ENCODE results near the gene ZNF275. TPM values are rescaled to one million over a fixed set of nuclear protein-coding genes. Genes with fewer than 3 reads are reported as not detected.
"Not testable (repeated sequence)": the region's sequence is repeated elsewhere in the genome, so short reads cannot be mapped to it uniquely, and the experiment has no call there.

ZNF275 gene
- total RNA-seq, 1 donor from 2014 or later: 5.2 TPM

DNA sequence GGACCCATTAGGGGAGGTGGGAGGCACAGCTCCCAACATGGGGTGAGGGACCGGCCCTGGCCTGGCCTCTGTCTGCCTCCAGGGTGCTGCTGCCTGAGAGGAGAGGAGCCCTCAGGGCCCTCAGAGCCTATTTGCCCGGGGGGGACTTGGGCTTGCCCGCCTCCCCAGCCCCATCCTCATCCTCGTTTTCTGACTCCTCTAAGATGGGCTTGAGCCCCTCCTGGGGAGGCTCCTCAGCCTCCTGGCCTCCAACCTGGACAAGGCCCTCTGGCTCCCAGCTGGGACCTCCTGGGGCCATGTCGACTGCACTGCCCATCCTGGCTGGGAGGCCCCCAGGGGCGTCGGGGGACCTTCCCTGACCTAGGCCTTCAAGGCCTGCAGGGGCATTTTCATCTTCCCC lies 15.1 kb upstream of the ZNF275 start:
- H3K27me3 ChIP-seq (ENCODE audit: control insufficient read depth in 3 of 3, insufficient read depth in 3 of 3, low read length in 3 of 3): peaks cover 8 to 16% (median 11%) of the 10 kb centered on the region in 3 donors
- H3K36me3 ChIP-seq (ENCODE audit: control insufficient read depth in 3 of 3, insufficient read depth in 3 of 3, low read length in 3 of 3): no peaks in the 10 kb centered on the region
- H3K9ac ChIP-seq (ENCODE audit: low read depth in 1 of 3, low read length in 3 of 3): no peak overlapping the region
- no peaks in the 10 kb centered on the region for H3K4me1 ChIP-seq (ENCODE audit: control insufficient read depth in 3 of 3, insufficient read depth in 3 of 3, low read length in 3 of 3)
- no peaks in the 10 kb centered on the region for H3K9me3 ChIP-seq (ENCODE audit: control insufficient read depth in 3 of 3, low read length in 3 of 3)
- H3K27ac ChIP-seq (ENCODE audit: low read depth, low read length): no peak overlapping the region
- H3K4me3 ChIP-seq (ENCODE audit: low read length in 3 of 3): no peak overlapping the region

- H3K4me1 ChIP-seq (ENCODE audit: control insufficient read depth in 3 of 3, insufficient read depth in 3 of 3, low read length in 3 of 3): no peaks in the 10 kb centered on the region
- no peaks in the 10 kb centered on the region for H3K9me3 ChIP-seq (ENCODE audit: control insufficient read depth in 3 of 3, low read length in 3 of 3)
- H3K9ac ChIP-seq (ENCODE audit: low read depth in 1 of 3, low read length in 3 of 3): no peak overlapping the region
- H3K36me3 ChIP-seq (ENCODE audit: control insufficient read depth in 3 of 3, insufficient read depth in 3 of 3, low read length in 3 of 3): no peaks in the 10 kb centered on the region
- H3K27me3 ChIP-seq (ENCODE audit: control insufficient read depth in 3 of 3, insufficient read depth in 3 of 3, low read length in 3 of 3): peaks cover 8 to 16% (median 11%) of the 10 kb centered on the region in 3 donors
- H3K27ac ChIP-seq (ENCODE audit: low read depth, low read length): no peak overlapping the region
- no peak overlapping the region for H3K4me3 ChIP-seq (ENCODE audit: low read length in 3 of 3)
Measured at GRCh38 chrX:153319295-153320046, 14.5 kb upstream of the ZNF275 start.

GRCh38 chrX:153320047-153320443 lies 13.9 kb upstream of the ZNF275 start:
- not testable (repeated sequence) for H3K9ac ChIP-seq (ENCODE audit: low read depth in 1 of 3, low read length in 3 of 3); H3K4me3 ChIP-seq (ENCODE audit: low read length in 3 of 3); H3K27ac ChIP-seq (ENCODE audit: low read depth, low read length); H3K4me1 ChIP-seq (ENCODE audit: control insufficient read depth in 3 of 3, insufficient read depth in 3 of 3, low read length in 3 of 3); H3K9me3 ChIP-seq (ENCODE audit: control insufficient read depth in 3 of 3, low read length in 3 of 3); H3K36me3 ChIP-seq (ENCODE audit: control insufficient read depth in 3 of 3, insufficient read depth in 3 of 3, low read length in 3 of 3)
- H3K27me3 ChIP-seq (ENCODE audit: control insufficient read depth in 3 of 3, insufficient read depth in 3 of 3, low read length in 3 of 3): peaks cover 8 to 16% (median 11%) of the 10 kb centered on the region in 3 donors

GRCh38 chrX:153320555-153321184 lies 13.3 kb upstream of the ZNF275 start:
- Histone ChIP-seq H3K27me3 (ENCODE audit: control insufficient read depth in 3 of 3, insufficient read depth in 3 of 3, low read length in 3 of 3) (peaks cover 8 to 16% (median 11%) of the 10 kb centered on the region in 3 donors), H3K9me3 (ENCODE audit: control insufficient read depth in 3 of 3, low read length in 3 of 3) (no peaks in the 10 kb centered on the region), H3K4me3 (ENCODE audit: low read length in 3 of 3) (no peak overlapping the region), H3K27ac (ENCODE audit: low read depth, low read length) (no peak overlapping the region), H3K9ac (ENCODE audit: low read depth in 1 of 3, low read length in 3 of 3) (no peak overlapping the region), H3K4me1 (ENCODE audit: control insufficient read depth in 3 of 3, insufficient read depth in 3 of 3, low read length in 3 of 3) (no peaks in the 10 kb centered on the region), H3K36me3 (ENCODE audit: control insufficient read depth in 3 of 3, insufficient read depth in 3 of 3, low read length in 3 of 3) (no peaks in the 10 kb centered on the region)

- H3K27ac ChIP-seq (ENCODE audit: low read depth, low read length): no peak within 1 kb of the TSS
- no peaks in the 10 kb centered on the region for H3K4me1 ChIP-seq (ENCODE audit: control insufficient read depth in 3 of 3, insufficient read depth in 3 of 3, low read length in 3 of 3)
- no peak within 1 kb of the TSS for H3K9ac ChIP-seq (ENCODE audit: low read depth in 1 of 3, low read length in 3 of 3)
- no peak within 1 kb of the TSS for H3K4me3 ChIP-seq (ENCODE audit: low read length in 3 of 3)
- peaks cover 8 to 16% (median 11%) of the 10 kb centered on the region in 3 donors for H3K27me3 ChIP-seq (ENCODE audit: control insufficient read depth in 3 of 3, insufficient read depth in 3 of 3, low read length in 3 of 3)
- no peaks in the 10 kb centered on the region for H3K36me3 ChIP-seq (ENCODE audit: control insufficient read depth in 3 of 3, insufficient read depth in 3 of 3, low read length in 3 of 3)
- no peaks in the 10 kb centered on the region for H3K9me3 ChIP-seq (ENCODE audit: control insufficient read depth in 3 of 3, low read length in 3 of 3)
Measured at GRCh38 chrX:153321381-153322124, 12.4 kb upstream of the ZNF275 start, which contains the start of gene PNMA6F. TSS of gene PNMA6F (minus strand) at chrX:153321767. CDS start at chrX:153320674, 1,093 bp downstream.

- no peaks in the 10 kb centered on the region for H3K4me1 ChIP-seq (ENCODE audit: control insufficient read depth in 3 of 3, insufficient read depth in 3 of 3, low read length in 3 of 3)
- H3K9ac ChIP-seq (ENCODE audit: low read depth in 1 of 3, low read length in 3 of 3): no peak overlapping the region
- H3K9me3 ChIP-seq (ENCODE audit: control insufficient read depth in 3 of 3, low read length in 3 of 3): no peaks in the 10 kb centered on the region
- H3K4me3 ChIP-seq (ENCODE audit: low read length in 3 of 3): no peak overlapping the region
- H3K27me3 ChIP-seq (ENCODE audit: control insufficient read depth in 3 of 3, insufficient read depth in 3 of 3, low read length in 3 of 3): no peaks in the 10 kb centered on the region
- H3K36me3 ChIP-seq (ENCODE audit: control insufficient read depth in 3 of 3, insufficient read depth in 3 of 3, low read length in 3 of 3): no peaks in the 10 kb centered on the region
- no peak overlapping the region for H3K27ac ChIP-seq (ENCODE audit: low read depth, low read length)
Measured at GRCh38 chrX:153327561-153327960, 6.4 kb upstream of the ZNF275 start.

DNA sequence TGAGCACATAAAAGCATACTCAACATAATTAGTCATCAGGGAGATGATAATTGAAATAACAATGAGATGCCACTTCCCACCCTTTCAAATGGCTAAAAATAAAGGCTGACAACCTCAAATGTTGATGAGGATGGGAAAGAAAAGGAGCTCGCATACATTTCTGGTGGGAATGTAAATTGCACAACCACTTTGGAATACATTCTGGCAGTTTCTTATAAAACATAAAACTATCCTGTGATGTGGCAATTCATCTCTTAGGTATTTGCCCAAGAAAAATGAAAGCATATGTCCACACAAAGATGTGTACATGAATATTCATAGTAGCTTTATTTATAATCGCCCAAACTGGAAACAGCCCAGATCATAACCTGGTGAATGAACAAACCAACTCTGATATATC lies 687 bp upstream of the ZNF275 start:
- H3K36me3 ChIP-seq (ENCODE audit: control insufficient read depth in 3 of 3, insufficient read depth in 3 of 3, low read length in 3 of 3): peaks cover 0 to 4% (median 0%) of the 10 kb centered on the region in 3 donors
- peak overlapping the region in 1 of 3 donors; percentile 33 for H3K9ac ChIP-seq (ENCODE audit: low read depth in 1 of 3, low read length in 3 of 3)
- no peak overlapping the region for H3K27ac ChIP-seq (ENCODE audit: low read depth, low read length)
- no peaks in the 10 kb centered on the region for H3K9me3 ChIP-seq (ENCODE audit: control insufficient read depth in 3 of 3, low read length in 3 of 3)
- H3K27me3 ChIP-seq (ENCODE audit: control insufficient read depth in 3 of 3, insufficient read depth in 3 of 3, low read length in 3 of 3): no peaks in the 10 kb centered on the region
- H3K4me1 ChIP-seq (ENCODE audit: control insufficient read depth in 3 of 3, insufficient read depth in 3 of 3, low read length in 3 of 3): peaks cover 3 to 8% (median 6%) of the 10 kb centered on the region in 3 donors
- peak overlapping the region in 2 of 3 donors; percentile 54 to 64 for H3K4me3 ChIP-seq (ENCODE audit: low read length in 3 of 3)

GRCh38 chrX:153334654-153335295 lies 822 bp downstream of the ZNF275 start:
- no peak overlapping the region for H3K27ac ChIP-seq (ENCODE audit: low read depth, low read length)

GRCh38 chrX:153336121-153336894 lies 2.4 kb downstream of the ZNF275 start:
- Histone ChIP-seq H3K27me3 (ENCODE audit: control insufficient read depth in 3 of 3, insufficient read depth in 3 of 3, low read length in 3 of 3) (no peaks in the 10 kb centered on the region), H3K9me3 (ENCODE audit: control insufficient read depth in 3 of 3, low read length in 3 of 3) (no peaks in the 10 kb centered on the region), H3K4me1 (ENCODE audit: control insufficient read depth in 3 of 3, insufficient read depth in 3 of 3, low read length in 3 of 3) (peaks cover 3 to 8% (median 6%) of the 10 kb centered on the region in 3 donors), H3K9ac (ENCODE audit: low read depth in 1 of 3, low read length in 3 of 3) (no peak overlapping the region), H3K27ac (ENCODE audit: low read depth, low read length) (no peak overlapping the region), H3K4me3 (ENCODE audit: low read length in 3 of 3) (no peak overlapping the region), H3K36me3 (ENCODE audit: control insufficient read depth in 3 of 3, insufficient read depth in 3 of 3, low read length in 3 of 3) (peaks cover 0 to 8% (median 2%) of the 10 kb centered on the region in 3 donors)

More at GRCh38 chrX:153334654-153335295, 822 bp downstream of the ZNF275 start:
- Histone ChIP-seq H3K4me1 (ENCODE audit: control insufficient read depth in 3 of 3, insufficient read depth in 3 of 3, low read length in 3 of 3) (peaks cover 3 to 8% (median 6%) of the 10 kb centered on the region in 3 donors), H3K27me3 (ENCODE audit: control insufficient read depth in 3 of 3, insufficient read depth in 3 of 3, low read length in 3 of 3) (no peaks in the 10 kb centered on the region), H3K36me3 (ENCODE audit: control insufficient read depth in 3 of 3, insufficient read depth in 3 of 3, low read length in 3 of 3) (peaks cover 0 to 8% (median 2%) of the 10 kb centered on the region in 3 donors), H3K9me3 (ENCODE audit: control insufficient read depth in 3 of 3, low read length in 3 of 3) (no peaks in the 10 kb centered on the region), H3K9ac (ENCODE audit: low read depth in 1 of 3, low read length in 3 of 3) (peak overlapping the region; percentile 57 to 85 (median 76)), H3K4me3 (ENCODE audit: low read length in 3 of 3) (peak overlapping the region; percentile 65 to 82 (median 72))
